HepG2 (cell line): ENCODE measurements around the gene MALT1. TPM values are rescaled to one million over a fixed set of nuclear protein-coding genes. Genes with fewer than 3 reads are reported as not detected.

Experiments used
- ATAC-seq: fragments of 200-7000 bp; cut with Tn5 transposase; 3 replicates; pipeline ENCODE4 v1.9.1; 2020; ENCODE audit warnings: mild to moderate bottlenecking, moderate library complexity
- BruUV-seq: library from RNA; stranded (reverse); fragments of 400-500 nt; replicated peaks from 2 replicates; lab custom pipeline; 2021; lab: Mats Ljungman, UMichigan
- CTCF ChIA-PET: fragments of 300-600 bp; formaldehyde crosslinking; extraction: SDS; loops from one replicate; lab custom pipeline; 2021; ENCODE audit warnings: low total read pairs, inconsistent platforms, low intra/inter-chr PET ratio; lab: Yijun Ruan, JAX
- POLR2A ChIA-PET: fragments of 350-600 bp; sonication (Branson Sonifier 250); formaldehyde crosslinking; loops from one replicate; lab custom pipeline; 2020; ENCODE audit warnings: antibody characterized with exemption, inconsistent platforms; lab: Yijun Ruan, JAX
- DNase-seq: peaks from one replicate; pipeline ENCODE4 v3.0.0-alpha.2; 2015; ENCODE audit warnings: low spot score
- FAIRE-seq: peaks from 3 replicates; lab custom pipeline; 2011; peaks lifted over from hg19 to GRCh38; lab: Jason Lieb, UNC
- H2AFZ ChIP-seq: one replicate; pipeline ENCODE4 v1.6.1; 2011; ENCODE audit warnings: low read length, inconsistent platforms
- H3K27ac ChIP-seq: fragments of 300-600 bp; 3 replicates; pipeline ENCODE4 v1.8.0; 2011; ENCODE audit warnings: mixed run types, mild to moderate bottlenecking, mixed read lengths, low read length, inconsistent platforms; ENCODE audit not compliant: insufficient read depth; ENCODE audit errors: extremely low read length
- H3K27me3 ChIP-seq, 2 experiments: fragments of 200-600 bp in 1 of 2; 2 replicates in 1 of 2; 3 replicates in 1 of 2; pipeline versions ENCODE4 v1.6.0 to v1.8.0; 2011; ENCODE audit warnings: low read length in 2 of 2, mild to moderate bottlenecking in 2 of 2, moderate library complexity in 2 of 2, inconsistent platforms in 1 of 2; ENCODE audit not compliant: insufficient read depth in 2 of 2, control insufficient read depth in 1 of 2
- H3K36me3 ChIP-seq, 2 experiments: fragments of 200-600 bp in 1 of 2; replicated peaks in 1 of 2; 2 replicates in 1 of 2; 3 replicates in 1 of 2; pipeline versions ENCODE4 v1.5.1 to v1.8.0; 2011; ENCODE audit warnings: low read length in 2 of 2, inconsistent platforms in 1 of 2; ENCODE audit not compliant: insufficient read depth in 2 of 2, control insufficient read depth in 1 of 2
- H3K4me1 ChIP-seq: 2 replicates; pipeline ENCODE4 v1.5.1; 2012; ENCODE audit warnings: low read length, inconsistent platforms; ENCODE audit not compliant: insufficient read depth
- H3K4me2 ChIP-seq: 2 replicates; pipeline ENCODE4 v1.6.0; 2011; ENCODE audit warnings: low read depth, low read length, inconsistent platforms
- H3K4me3 ChIP-seq, 3 experiments: fragments of 200-600 bp in 1 of 3; sonication (generic), shearing (Covaris generic) in 1 of 3; replicated peaks in 1 of 3; 2 replicates each; pipeline ENCODE4 v1.5.1; 2011 to 2016; ENCODE audit warnings: low read length in 3 of 3, inconsistent platforms in 2 of 3, low read depth in 2 of 3, mild to moderate bottlenecking in 2 of 3, control low read depth in 1 of 3, mixed read lengths in 1 of 3; ENCODE audit not compliant: insufficient read depth in 1 of 3
- H3K79me2 ChIP-seq: one replicate; pipeline ENCODE4 v1.6.1; 2011; ENCODE audit warnings: low read length, inconsistent platforms; ENCODE audit not compliant: insufficient read depth
- H3K9ac ChIP-seq: 2 replicates; pipeline ENCODE4 v1.6.0; 2011; ENCODE audit warnings: mild to moderate bottlenecking, low read depth, low read length, inconsistent platforms; ENCODE audit not compliant: insufficient read depth
- H3K9me3 ChIP-seq: 2 replicates; pipeline ENCODE4 v1.5.1; 2012; ENCODE audit warnings: mild to moderate bottlenecking, low read length
- H4K20me1 ChIP-seq: 2 replicates; pipeline ENCODE4 v1.6.0; 2011; ENCODE audit warnings: inconsistent platforms, mild to moderate bottlenecking, low read length, moderate library complexity; ENCODE audit not compliant: insufficient read depth
- CTCF ChIP-seq: sonication (generic); formaldehyde crosslinking; IDR thresholded peaks from 2 replicates; pipeline ENCODE4 v1.5.0; 2020; ENCODE audit warnings: mild to moderate bottlenecking, missing genetic modification reagents, moderate library complexity
- ETV6 ChIP-seq: sonication (generic); formaldehyde crosslinking; conservative IDR thresholded peaks from 2 replicates; pipeline ENCODE4 v1.4.0; 2020; ENCODE audit warnings: missing genetic modification reagents
- HIVEP1 ChIP-seq: sonication (generic); formaldehyde crosslinking; IDR thresholded peaks from 2 replicates; pipeline ENCODE4 v1.4.0; 2020; ENCODE audit warnings: mild to moderate bottlenecking, missing genetic modification reagents
- PATZ1 ChIP-seq: sonication (generic); formaldehyde crosslinking; IDR thresholded peaks from 2 replicates; pipeline ENCODE4 v1.4.0; 2020; ENCODE audit warnings: missing genetic modification reagents
- PLSCR1 ChIP-seq: sonication (generic); formaldehyde crosslinking; IDR thresholded peaks from 2 replicates; pipeline ENCODE4 v1.5.0; 2020; ENCODE audit warnings: missing genetic modification reagents, mild to moderate bottlenecking, borderline replicate concordance
- SIX1 ChIP-seq: sonication (generic); formaldehyde crosslinking; IDR thresholded peaks from 2 replicates; pipeline ENCODE4 v1.4.0; 2020; ENCODE audit warnings: missing genetic modification reagents, borderline replicate concordance
- SMC3 ChIP-seq: IDR thresholded peaks from 2 replicates; pipeline ENCODE4 v1.6.1; 2011; ENCODE audit warnings: low read length, improper control_type of control experiment
- STAG1 ChIP-seq: sonication (generic); formaldehyde crosslinking; IDR thresholded peaks from 2 replicates; pipeline ENCODE4 v1.4.0; 2020; ENCODE audit warnings: missing genetic modification reagents
- TEAD3 ChIP-seq: optimal IDR thresholded peaks from 2 replicates; pipeline ENCODE3; 2016; ENCODE audit warnings: borderline replicate concordance
- ZNF644 ChIP-seq: IDR thresholded peaks from 2 replicates; pipeline ENCODE4 v1.6.1; 2016; ENCODE audit warnings: low read depth
- WGBS: methylation state at CpG from one replicate; pipeline ENCODE4 v1.1.6; 2017; ENCODE audit warnings: low lambda C conversion rate; 5-methylcytosine and 5-hydroxymethylcytosine counted together
- in situ Hi-C: cut with HindIII; loops from 2 replicates; pipeline ENCODE4 v1.10.0; 2017; ENCODE audit warnings: low pct_unique_long_range_greater_than_20kb; ENCODE audit not compliant: extremely low pct_ligation_motif_present
- intact Hi-C: fragments of 100-400 bp; cut with micrococcal nuclease; formaldehyde crosslinking; loops from one replicate; pipeline ENCODE4 v1.10.0; 2022; ENCODE audit not compliant: unreplicated experiment
- polyA plus RNA-seq, 8 experiments: library from polyadenylated mRNA; depleted of rRNA in 3 of 8; stranded (reverse) in 7 of 8; unstranded in 1 of 8; fragments of >200 nt; fragmentation: Illumina TruSeq in 4 of 8; extraction: Trizol in 4 of 8; gene quantifications; 2 replicates each; pipeline versions ENCODE4 v1.2.1 to v1.2.3, GENCODE V29; 2011 to 2016; ENCODE audit warnings: low read depth in 4 of 8, missing spikeins in 1 of 8, mixed read lengths in 1 of 8; ENCODE audit not compliant: insufficient read depth in 1 of 8
- total RNA-seq, 5 experiments: library from RNA; depleted of rRNA; stranded (reverse); fragments of >200 nt; fragmentation: Illumina TruSeq; extraction: Trizol; gene quantifications; 2 replicates each; pipeline ENCODE4 v1.2.3, GENCODE V29; 2016; ENCODE audit warnings: low read depth in 1 of 5

The MALT1 gene
- total and polyA plus RNA-seq, 2 of the 13 experiments (the other 11 are each of a cell fraction or from before 2014, with no cell fraction given), result 43.9 to 89.0 TPM

- WGBS, result 72% methylated on average over 3 of the region's 3 CpGs
- no peaks in the 10 kb centered on the region for H4K20me1 ChIP-seq
- H3K79me2 ChIP-seq, result no peaks in the 10 kb centered on the region
- H3K4me2 ChIP-seq, result no peak overlapping the region
- peaks cover 27% of the 10 kb centered on the region for H3K4me1 ChIP-seq
- FAIRE-seq, result peak; percentile 30
- H3K27ac ChIP-seq, result no peak overlapping the region
- no TSS peak for BruUV-seq
- in situ Hi-C loops, result loop anchor here (5.0 to 25.0 kb wide), 3 partner anchors 77 to 649 kb away; no protein-coding TSS in a partner anchor
- DNase-seq, result no peak
- no peaks in the 10 kb centered on the region for H3K36me3 ChIP-seq
- CTCF ChIA-PET, result no interaction called here
- TF ChIP-seq SIX1 (CRISPR knock-in tag), result no peak
- TF ChIP-seq ZNF644, result no peak
- peak; percentile 52; the same call in 1 of the 2 replicates for TF ChIP-seq SMC3
- no peak for TF ChIP-seq HIVEP1 (CRISPR knock-in tag)
- no peak for TF ChIP-seq PLSCR1 (CRISPR knock-in tag)
- TF ChIP-seq ETV6 (CRISPR knock-in tag), result no peak
- no peak for TF ChIP-seq TEAD3 (CRISPR knock-in tag)
- peak; percentile 47 for TF ChIP-seq CTCF (CRISPR knock-in tag)
- TF ChIP-seq STAG1 (CRISPR knock-in tag), result peak; percentile 54
- TF ChIP-seq PATZ1 (CRISPR knock-in tag), result no peak
- no peaks in the 10 kb centered on the region for H3K9me3 ChIP-seq
- no peaks in the 10 kb centered on the region for H3K27me3 ChIP-seq
- H2AFZ ChIP-seq, result no peak overlapping the region
- H3K9ac ChIP-seq, result no peak overlapping the region
- intact Hi-C loops, result loop anchor here (1.0 kb wide), 1 partner anchor 132 kb away; no protein-coding TSS in a partner anchor
- POLR2A ChIA-PET, result no interaction called here
- peak; percentile 86 for ATAC-seq
- H3K4me3 ChIP-seq, result no peak overlapping the region
Measured at GRCh38 chr18:58661423-58661822, 9.8 kb upstream of the MALT1 start.
